Testis (tissue), 2 donors: ENCODE data around the gene ZCCHC14.

Experiments
- CTCF ChIP-seq, 3 experiments: fragments of 450-650 bp in 2 of 3; fragments of 200-600 bp in 1 of 3; sonication (generic) in 1 of 3; IDR thresholded peaks; one replicate each; pipeline ENCODE4 v1.5.1; 2016 to 2019; ENCODE audit warnings: antibody characterized with exemption in 3 of 3, mild to moderate bottlenecking in 2 of 3, moderate library complexity in 1 of 3
- POLR2A ChIP-seq: fragments of 450-650 bp; IDR thresholded peaks from one replicate; pipeline ENCODE4 v1.6.1; 2017; ENCODE audit warnings: antibody characterized with exemption, mild to moderate bottlenecking, moderate library complexity

DNA sequence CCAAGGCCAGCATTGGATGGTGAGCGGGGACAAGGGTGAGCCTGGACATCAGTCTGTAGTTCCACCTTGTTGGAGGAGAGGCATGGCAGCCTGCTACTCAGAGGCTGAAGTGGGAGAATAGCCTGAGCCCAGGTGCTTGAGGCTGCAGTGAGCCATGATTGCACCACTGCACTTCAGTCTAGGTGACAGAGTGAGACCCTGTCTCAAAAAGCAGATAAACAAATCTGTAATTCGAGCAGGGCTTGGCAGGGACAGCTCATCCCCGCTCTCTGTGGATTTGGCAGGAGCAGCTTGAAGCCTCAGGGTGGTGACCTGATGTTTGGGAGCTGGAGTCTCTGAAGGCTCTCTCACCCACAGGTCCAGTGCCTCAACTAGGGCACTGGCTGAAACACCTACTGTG lies 38.6 kb upstream of the ZCCHC14 start:
- no peak for TF ChIP-seq POLR2A
- TF ChIP-seq CTCF (IDR thresholded peaks at IDR 0.05), result no peak
